ENCODE measurements around the gene BRPF3. TPM values are rescaled to one million over a fixed set of nuclear protein-coding genes. Genes with fewer than 3 reads are reported as not detected.

Gene BRPF3
- total and polyA plus RNA-seq, 4 experiments from 2014 or later = 1.8 to 36.7 (median 22.0) TPM

GRCh38 chr6:36169023-36170007, 27.2 kb upstream of the BRPF3 start:
- Histone ChIP-seq H3K9me3 (ENCODE audit: control insufficient read depth in 1 of 2, low read length in 2 of 2) (no peaks in the 10 kb centered on the region), H3K4me1 (ENCODE audit: insufficient read depth, low read length) (peaks cover 9% of the 10 kb centered on the region), H3K4me3 (ENCODE audit: low read length in 2 of 2) (no peak overlapping the region), H3K27ac (ENCODE audit: low read depth, low read length) (no peak overlapping the region), H3K36me3 (ENCODE audit: insufficient read depth, low read length) (no peaks in the 10 kb centered on the region), H3K27me3 (ENCODE audit: insufficient read depth, low read length) (no peaks in the 10 kb centered on the region)
- POLR2A ChIA-PET (ENCODE audit: partially characterized antibody) = no interaction called here
- CTCF ChIA-PET (ENCODE audit: partially characterized antibody) = no interaction called here
- peaks cover 0 to 1% of the 10 kb centered on the region in 2 donors for H3K27me3 Mint-ChIP-seq
- H3K4me1 Mint-ChIP-seq = peaks cover 7 to 16% (median 12%) of the 10 kb centered on the region in 4 donors
- H3K27ac Mint-ChIP-seq = peak overlapping the region in 6 of 7 donors; percentile 39 to 82 (median 58)
- DNase-seq = no peak
- H3K4me3 Mint-ChIP-seq = peak overlapping the region in 2 of 8 donors; percentile 7 to 42
- H3K36me3 Mint-ChIP-seq = peaks cover 0 to 10% of the 10 kb centered on the region in 2 donors
- peaks cover 0 to 3% (median 0%) of the 10 kb centered on the region in 8 donors for H3K9me3 Mint-ChIP-seq
- intact Hi-C loops (cut with micrococcal nuclease) = no loop called here

DNA sequence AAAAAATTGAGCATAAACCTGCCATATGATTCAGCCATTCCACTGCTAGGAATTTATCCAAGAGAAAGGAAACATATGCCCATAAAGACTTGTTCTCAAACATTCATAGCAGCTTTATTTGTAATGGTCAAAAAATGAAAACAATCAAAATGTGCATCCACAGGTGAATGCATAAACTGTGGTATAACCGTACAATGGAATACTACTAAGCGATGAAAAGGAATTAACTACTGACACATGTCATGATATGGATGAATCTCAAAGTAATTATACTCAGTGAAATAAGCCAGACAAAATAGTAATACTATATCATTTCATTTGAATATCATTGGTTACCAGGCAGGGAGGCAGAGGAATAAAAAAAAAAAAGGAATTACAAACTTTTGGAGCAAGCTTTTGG, 25.8 kb upstream of the BRPF3 start:
- DNase-seq = no peak
- Mint-ChIP-seq H3K36me3 (peaks cover 0 to 10% of the 10 kb centered on the region in 2 donors), H3K27me3 (peaks cover 0 to 1% of the 10 kb centered on the region in 2 donors), H3K4me3 (no peak overlapping the region), H3K27ac (no peak overlapping the region), H3K4me1 (peaks cover 7 to 16% (median 12%) of the 10 kb centered on the region in 4 donors), H3K9me3 (peaks cover 0 to 3% (median 0%) of the 10 kb centered on the region in 8 donors)
- no peaks in the 10 kb centered on the region for H3K36me3 ChIP-seq (ENCODE audit: insufficient read depth, low read length)
- H3K27ac ChIP-seq (ENCODE audit: low read depth, low read length) = no peak overlapping the region
- H3K9me3 ChIP-seq (ENCODE audit: control insufficient read depth in 1 of 2, low read length in 2 of 2) = no peaks in the 10 kb centered on the region
- intact Hi-C loops (cut with micrococcal nuclease) = no loop called here
- ChIA-PET POLR2A (ENCODE audit: partially characterized antibody) (no interaction called here), CTCF (ENCODE audit: partially characterized antibody) (interaction anchor here (1.4 to 1.5 kb wide), 2 partner anchors 33 to 47 kb away, joined by 3 read pairs; no protein-coding TSS in a partner anchor)
- no peaks in the 10 kb centered on the region for H3K27me3 ChIP-seq (ENCODE audit: insufficient read depth, low read length)
- no peak overlapping the region for H3K4me3 ChIP-seq (ENCODE audit: low read length in 2 of 2)
- peaks cover 9% of the 10 kb centered on the region for H3K4me1 ChIP-seq (ENCODE audit: insufficient read depth, low read length)

DNA sequence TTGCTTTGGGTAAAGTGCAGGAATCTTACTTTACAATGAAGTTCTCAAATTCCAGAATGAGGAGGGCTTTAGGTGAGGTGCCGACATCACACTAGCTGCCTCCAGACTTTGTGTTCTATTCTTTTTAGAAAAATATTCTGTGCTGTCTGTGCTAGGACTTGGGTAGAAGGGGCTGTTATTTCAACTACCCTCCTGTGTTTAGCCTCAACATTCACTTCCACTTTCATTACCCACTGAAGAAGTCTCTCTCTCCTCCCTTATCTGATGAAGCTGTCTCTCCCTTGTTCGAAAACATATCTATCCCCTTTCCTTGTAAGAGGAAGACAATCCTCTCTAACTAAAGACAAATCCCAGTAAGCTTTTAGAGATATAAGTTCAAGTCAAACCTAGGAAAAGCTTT, 25.0 kb upstream of the BRPF3 start:
- no peak overlapping the region for H3K4me3 Mint-ChIP-seq
- peaks cover under 1 to 10% of the 10 kb centered on the region in 2 donors for H3K36me3 Mint-ChIP-seq
- H3K27ac ChIP-seq (ENCODE audit: low read depth, low read length) = no peak overlapping the region
- H3K27ac Mint-ChIP-seq = peak overlapping the region in 1 of 7 donors; percentile 20
- peaks cover 0 to 1% of the 10 kb centered on the region in 2 donors for H3K27me3 Mint-ChIP-seq
- H3K27me3 ChIP-seq (ENCODE audit: insufficient read depth, low read length) = no peaks in the 10 kb centered on the region
- peaks cover 7 to 16% (median 12%) of the 10 kb centered on the region in 4 donors for H3K4me1 Mint-ChIP-seq
- ChIA-PET CTCF (ENCODE audit: partially characterized antibody) (interaction anchor here (1.0 to 1.5 kb wide), 4 partner anchors 24 to 129 kb away, joined by 3 to 4 read pairs (median 3); no protein-coding TSS in a partner anchor), POLR2A (ENCODE audit: partially characterized antibody) (no interaction called here)
- peaks cover 0 to 3% (median 0%) of the 10 kb centered on the region in 8 donors for H3K9me3 Mint-ChIP-seq
- no peaks in the 10 kb centered on the region for H3K9me3 ChIP-seq (ENCODE audit: control insufficient read depth in 1 of 2, low read length in 2 of 2)
- no peak for DNase-seq
- intact Hi-C loops (cut with micrococcal nuclease) = no loop called here
- H3K4me3 ChIP-seq (ENCODE audit: low read length in 2 of 2) = no peak overlapping the region
- no peaks in the 10 kb centered on the region for H3K36me3 ChIP-seq (ENCODE audit: insufficient read depth, low read length)
- peaks cover 9% of the 10 kb centered on the region for H3K4me1 ChIP-seq (ENCODE audit: insufficient read depth, low read length)

DNA sequence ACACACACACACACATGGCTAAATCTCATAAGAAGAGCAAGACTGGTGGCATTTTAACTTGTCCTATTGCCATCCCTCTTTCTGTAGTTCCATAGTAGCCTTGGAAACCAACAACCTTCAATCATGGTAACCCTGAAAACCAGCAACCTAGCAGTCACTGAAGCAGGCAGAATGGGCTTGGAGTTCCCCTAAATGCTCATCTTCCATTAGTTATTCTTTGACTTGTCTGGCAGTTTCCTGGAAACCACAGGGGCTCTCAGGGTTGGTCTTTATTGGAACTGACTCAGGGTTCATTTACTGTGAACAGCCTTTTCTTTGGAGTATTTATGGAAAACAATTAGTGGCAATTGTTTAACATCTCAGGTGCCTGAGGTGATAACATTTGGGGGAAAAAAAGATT, 19.4 kb upstream of the BRPF3 start:
- Mint-ChIP-seq H3K27ac (no peak overlapping the region), H3K27me3 (peaks cover 0 to 2% of the 10 kb centered on the region in 2 donors), H3K4me1 (no peaks in the 10 kb centered on the region), H3K4me3 (no peak overlapping the region), H3K9me3 (peaks cover 2 to 40% (median 20%) of the 10 kb centered on the region in 8 donors), H3K36me3 (peaks cover 17 to 29% of the 10 kb centered on the region in 2 donors)
- H3K4me3 ChIP-seq (ENCODE audit: low read length in 2 of 2) = no peak overlapping the region
- CTCF ChIA-PET (ENCODE audit: partially characterized antibody) = interaction anchor here (1.0 kb wide), 1 partner anchor 13 kb away, joined by 3 read pairs; no protein-coding TSS in a partner anchor
- H3K36me3 ChIP-seq (ENCODE audit: insufficient read depth, low read length) = no peaks in the 10 kb centered on the region
- H3K27ac ChIP-seq (ENCODE audit: low read depth, low read length) = no peak overlapping the region
- POLR2A ChIA-PET (ENCODE audit: partially characterized antibody) = no interaction called here
- intact Hi-C loops (cut with micrococcal nuclease) = no loop called here
- no peak for DNase-seq
- no peaks in the 10 kb centered on the region for H3K27me3 ChIP-seq (ENCODE audit: insufficient read depth, low read length)
- H3K9me3 ChIP-seq (ENCODE audit: control insufficient read depth in 1 of 2, low read length in 2 of 2) = no peaks in the 10 kb centered on the region
- H3K4me1 ChIP-seq (ENCODE audit: insufficient read depth, low read length) = no peaks in the 10 kb centered on the region

GRCh38 chr6:36178544-36178943, 18.0 kb upstream of the BRPF3 start:
- H3K4me3 ChIP-seq (ENCODE audit: low read length in 2 of 2) = no peak overlapping the region
- H3K4me1 ChIP-seq (ENCODE audit: insufficient read depth, low read length) = no peaks in the 10 kb centered on the region
- ChIA-PET POLR2A (ENCODE audit: partially characterized antibody) (no interaction called here), CTCF (ENCODE audit: partially characterized antibody) (interaction anchor here (0.7 to 1.3 kb wide), 3 partner anchors 59 to 106 kb away, joined by 3 to 4 read pairs (median 3); no protein-coding TSS in a partner anchor)
- Mint-ChIP-seq H3K36me3 (peaks cover 17 to 32% of the 10 kb centered on the region in 2 donors), H3K4me3 (no peak overlapping the region), H3K9me3 (peaks cover 2 to 52% (median 25%) of the 10 kb centered on the region in 8 donors), H3K27ac (peak overlapping the region in 1 of 7 donors; percentile 76), H3K4me1 (no peaks in the 10 kb centered on the region), H3K27me3 (peaks cover 0 to 2% of the 10 kb centered on the region in 2 donors)
- H3K27me3 ChIP-seq (ENCODE audit: insufficient read depth, low read length) = no peaks in the 10 kb centered on the region
- DNase-seq = no peak
- intact Hi-C loops (cut with micrococcal nuclease) = no loop called here
- H3K36me3 ChIP-seq (ENCODE audit: insufficient read depth, low read length) = no peaks in the 10 kb centered on the region
- no peaks in the 10 kb centered on the region for H3K9me3 ChIP-seq (ENCODE audit: control insufficient read depth in 1 of 2, low read length in 2 of 2)
- no peak overlapping the region for H3K27ac ChIP-seq (ENCODE audit: low read depth, low read length)

DNA sequence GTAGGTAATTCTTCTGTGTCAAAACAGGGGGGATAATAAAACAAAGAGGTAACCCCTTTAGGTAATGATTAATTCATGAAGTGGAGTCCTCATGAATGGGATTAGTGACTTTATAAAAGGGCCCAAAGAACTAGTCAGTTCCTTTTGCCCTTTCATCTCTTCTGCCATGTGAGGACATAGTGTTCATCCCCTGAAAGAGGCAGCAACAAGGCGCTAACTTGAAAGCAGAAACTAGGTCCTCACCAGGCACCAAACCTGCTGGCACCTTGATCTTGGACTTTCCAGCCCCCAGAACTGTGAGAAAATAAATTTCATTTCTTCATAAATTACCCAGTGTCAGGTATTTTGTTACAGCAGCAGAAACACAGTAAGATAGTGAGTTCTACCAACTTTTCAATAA, 16.4 kb upstream of the BRPF3 start:
- Histone ChIP-seq H3K27me3 (ENCODE audit: insufficient read depth, low read length) (no peaks in the 10 kb centered on the region), H3K4me1 (ENCODE audit: insufficient read depth, low read length) (no peaks in the 10 kb centered on the region), H3K36me3 (ENCODE audit: insufficient read depth, low read length) (no peaks in the 10 kb centered on the region), H3K27ac (ENCODE audit: low read depth, low read length) (no peak overlapping the region), H3K4me3 (ENCODE audit: low read length in 2 of 2) (no peak overlapping the region), H3K9me3 (ENCODE audit: control insufficient read depth in 1 of 2, low read length in 2 of 2) (no peaks in the 10 kb centered on the region)
- Mint-ChIP-seq H3K36me3 (peaks cover 17 to 32% of the 10 kb centered on the region in 2 donors), H3K4me3 (no peak overlapping the region), H3K27ac (no peak overlapping the region), H3K9me3 (peaks cover 2 to 52% (median 25%) of the 10 kb centered on the region in 8 donors), H3K27me3 (peaks cover 0 to 1% of the 10 kb centered on the region in 2 donors), H3K4me1 (no peaks in the 10 kb centered on the region)
- DNase-seq = no peak
- intact Hi-C loops (cut with micrococcal nuclease) = no loop called here
- CTCF ChIA-PET (ENCODE audit: partially characterized antibody) = no interaction called here
- POLR2A ChIA-PET (ENCODE audit: partially characterized antibody) = no interaction called here

- intact Hi-C loops (cut with micrococcal nuclease) = no loop called here
- Mint-ChIP-seq H3K4me3 (no peak overlapping the region), H3K9me3 (peaks cover 0 to 24% (median 6%) of the 10 kb centered on the region in 8 donors), H3K27ac (no peak overlapping the region), H3K36me3 (peaks cover 0 to 16% of the 10 kb centered on the region in 2 donors), H3K4me1 (no peaks in the 10 kb centered on the region), H3K27me3 (peaks cover 0 to 1% of the 10 kb centered on the region in 2 donors)
- Histone ChIP-seq H3K4me3 (ENCODE audit: low read length in 2 of 2) (no peak overlapping the region), H3K36me3 (ENCODE audit: insufficient read depth, low read length) (no peaks in the 10 kb centered on the region), H3K27ac (ENCODE audit: low read depth, low read length) (no peak overlapping the region), H3K4me1 (ENCODE audit: insufficient read depth, low read length) (no peaks in the 10 kb centered on the region), H3K27me3 (ENCODE audit: insufficient read depth, low read length) (no peaks in the 10 kb centered on the region), H3K9me3 (ENCODE audit: control insufficient read depth in 1 of 2, low read length in 2 of 2) (no peaks in the 10 kb centered on the region)
- DNase-seq = no peak
- ChIA-PET POLR2A (ENCODE audit: partially characterized antibody) (no interaction called here), CTCF (ENCODE audit: partially characterized antibody) (no interaction called here)
Observed at GRCh38 chr6:36184311-36184710, 12.2 kb upstream of the BRPF3 start.

All from CD4-positive, alpha-beta memory T cell (primary cell).